ENCODE results near the gene TOP3B. TPM values are rescaled to one million over a fixed set of nuclear protein-coding genes. Genes with fewer than 3 reads are reported as not detected.
"Not testable (repeated sequence)": the region's sequence is repeated elsewhere in the genome, so short reads cannot be mapped to it uniquely, and the experiment has no call there.

Gene TOP3B
- polyA plus RNA-seq, 1 donor from 2014 or later: 33.7 TPM

- H3K27ac ChIP-seq (ENCODE audit: low read length); H3K9me2 ChIP-seq (ENCODE audit: insufficient read depth, low read length); H4K20me1 ChIP-seq (ENCODE audit: insufficient read depth); H3K4me2 ChIP-seq (ENCODE audit: low read length); H3K9ac ChIP-seq (ENCODE audit: low read length); H3K9me3 ChIP-seq (ENCODE audit: low read length); H3K79me2 ChIP-seq (replicated peaks; ENCODE audit: insufficient read depth, low read length); H3F3A ChIP-seq (ENCODE audit: insufficient read depth, low read length, poor library complexity, severe bottlenecking); H3K4me3 ChIP-seq (ENCODE audit: low read length); H3K27me3 ChIP-seq (ENCODE audit: insufficient read depth, low read depth, low read length); H3K36me3 ChIP-seq (ENCODE audit: insufficient read depth, low read length); H2AFZ ChIP-seq (ENCODE audit: low read depth, low read length): not testable (repeated sequence)
Observed at GRCh38 chr22:21914033-21914642, 68.4 kb downstream of the TOP3B start.

DNA sequence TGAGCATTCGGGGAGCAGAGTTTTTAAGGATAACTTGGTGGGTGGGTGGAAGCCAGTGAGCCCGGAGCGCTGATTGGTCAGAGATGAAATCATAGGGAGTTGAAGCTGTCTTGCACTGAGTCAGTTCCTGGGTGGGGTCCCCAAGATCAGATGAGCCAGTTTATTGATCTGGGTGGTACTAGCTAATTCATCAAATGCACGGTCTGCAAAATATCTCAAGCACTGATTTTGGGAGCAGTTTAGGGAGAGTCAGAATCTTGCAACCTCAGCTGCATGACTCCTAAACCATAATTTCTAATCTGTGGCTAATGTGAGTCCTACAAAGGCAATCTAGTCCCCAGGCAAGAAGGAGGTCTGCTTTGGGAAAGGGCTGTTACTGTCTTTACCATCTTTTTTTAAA lies 72.2 kb downstream of the TOP3B start:
- H3K4me2 ChIP-seq (ENCODE audit: low read length): not testable (repeated sequence)

GRCh38 chr22:21909871-21910270 lies 72.7 kb downstream of the TOP3B start:
- Histone ChIP-seq H3K36me3 (ENCODE audit: insufficient read depth, low read length) (no peaks in the 10 kb centered on the region), H3K4me2 (ENCODE audit: low read length) (no peak overlapping the region), H3K9me3 (ENCODE audit: low read length) (no peaks in the 10 kb centered on the region), H3K4me3 (ENCODE audit: low read length) (no peak overlapping the region), H3K27ac (ENCODE audit: low read length) (no peak overlapping the region), H3K9ac (ENCODE audit: low read length) (no peak overlapping the region), H3F3A (ENCODE audit: insufficient read depth, low read length, poor library complexity, severe bottlenecking) (no peaks in the 10 kb centered on the region), H2AFZ (ENCODE audit: low read depth, low read length) (no peak overlapping the region), H3K79me2 (replicated peaks; ENCODE audit: insufficient read depth, low read length) (no peaks in the 10 kb centered on the region), H3K27me3 (ENCODE audit: insufficient read depth, low read depth, low read length) (no peaks in the 10 kb centered on the region), H3K9me2 (ENCODE audit: insufficient read depth, low read length) (no peaks in the 10 kb centered on the region), H4K20me1 (ENCODE audit: insufficient read depth) (no peaks in the 10 kb centered on the region)
- TF ChIP-seq SMC3 (conservative IDR thresholded peaks at IDR 0.05; ENCODE audit: poor library complexity) (no peak), RAD21 (conservative IDR thresholded peaks at IDR 0.05) (no peak), CTCF (IDR thresholded peaks at IDR 0.05; ENCODE audit: poor library complexity, severe bottlenecking) (no peak), POLR2AphosphoS5 (IDR thresholded peaks at IDR 0.05) (no peak), EZH2 (IDR thresholded peaks at IDR 0.05; ENCODE audit: borderline replicate concordance, insufficient read depth, low read length, poor library complexity, severe bottlenecking) (no peak), EP300 (conservative IDR thresholded peaks at IDR 0.05; ENCODE audit: poor library complexity, severe bottlenecking) (no peak)
- TF ChIP-seq, protein P1, sequence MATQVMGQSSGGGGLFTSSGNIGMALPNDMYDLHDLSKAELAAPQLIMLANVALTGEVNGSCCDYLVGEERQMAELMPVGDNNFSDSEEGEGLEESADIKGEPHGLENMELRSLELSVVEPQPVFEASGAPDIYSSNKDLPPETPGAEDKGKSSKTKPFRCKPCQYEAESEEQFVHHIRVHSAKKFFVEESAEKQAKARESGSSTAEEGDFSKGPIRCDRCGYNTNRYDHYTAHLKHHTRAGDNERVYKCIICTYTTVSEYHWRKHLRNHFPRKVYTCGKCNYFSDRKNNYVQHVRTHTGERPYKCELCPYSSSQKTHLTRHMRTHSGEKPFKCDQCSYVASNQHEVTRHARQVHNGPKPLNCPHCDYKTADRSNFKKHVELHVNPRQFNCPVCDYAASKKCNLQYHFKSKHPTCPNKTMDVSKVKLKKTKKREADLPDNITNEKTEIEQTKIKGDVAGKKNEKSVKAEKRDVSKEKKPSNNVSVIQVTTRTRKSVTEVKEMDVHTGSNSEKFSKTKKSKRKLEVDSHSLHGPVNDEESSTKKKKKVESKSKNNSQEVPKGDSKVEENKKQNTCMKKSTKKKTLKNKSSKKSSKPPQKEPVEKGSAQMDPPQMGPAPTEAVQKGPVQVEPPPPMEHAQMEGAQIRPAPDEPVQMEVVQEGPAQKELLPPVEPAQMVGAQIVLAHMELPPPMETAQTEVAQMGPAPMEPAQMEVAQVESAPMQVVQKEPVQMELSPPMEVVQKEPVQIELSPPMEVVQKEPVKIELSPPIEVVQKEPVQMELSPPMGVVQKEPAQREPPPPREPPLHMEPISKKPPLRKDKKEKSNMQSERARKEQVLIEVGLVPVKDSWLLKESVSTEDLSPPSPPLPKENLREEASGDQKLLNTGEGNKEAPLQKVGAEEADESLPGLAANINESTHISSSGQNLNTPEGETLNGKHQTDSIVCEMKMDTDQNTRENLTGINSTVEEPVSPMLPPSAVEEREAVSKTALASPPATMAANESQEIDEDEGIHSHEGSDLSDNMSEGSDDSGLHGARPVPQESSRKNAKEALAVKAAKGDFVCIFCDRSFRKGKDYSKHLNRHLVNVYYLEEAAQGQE (IDR thresholded peaks at IDR 0.05; ENCODE audit: borderline replicate concordance): no peak

More for the DNA sequence above, 72.2 kb downstream of the TOP3B start:
- not testable (repeated sequence) for H3K27ac ChIP-seq (ENCODE audit: low read length); H3K79me2 ChIP-seq (replicated peaks; ENCODE audit: insufficient read depth, low read length); H4K20me1 ChIP-seq (ENCODE audit: insufficient read depth); H3K9me2 ChIP-seq (ENCODE audit: insufficient read depth, low read length); H2AFZ ChIP-seq (ENCODE audit: low read depth, low read length); H3K4me3 ChIP-seq (ENCODE audit: low read length); H3F3A ChIP-seq (ENCODE audit: insufficient read depth, low read length, poor library complexity, severe bottlenecking); H3K9ac ChIP-seq (ENCODE audit: low read length); H3K36me3 ChIP-seq (ENCODE audit: insufficient read depth, low read length); H3K27me3 ChIP-seq (ENCODE audit: insufficient read depth, low read depth, low read length); H3K9me3 ChIP-seq (ENCODE audit: low read length)

Data from neural cell (in vitro differentiated cells).